HCT116 (cell line): Measurements from ENCODE around the gene KIR3DL3.

Experiments
- CBX3 ChIP-seq: IDR thresholded peaks from 2 replicates; pipeline ENCODE4 v1.6.1; 2012; ENCODE audit warnings: low read depth
- CTCF ChIP-seq, 3 experiments: fragments of 200-600 bp in 1 of 3; sonication (generic) in 1 of 3; IDR thresholded peaks in 2 of 3; conservative IDR thresholded peaks in 1 of 3; 2 replicates each; pipeline ENCODE4 v1.5.1; 2012 to 2017; ENCODE audit warnings: low read depth in 2 of 3, low read length in 2 of 3, antibody characterized with exemption in 1 of 3, borderline replicate concordance in 1 of 3, control low read depth in 1 of 3, mild to moderate bottlenecking in 1 of 3, mixed read lengths in 1 of 3, mixed run types in 1 of 3, moderate library complexity in 1 of 3; ENCODE audit not compliant: insufficient read depth in 1 of 3
- EZH2 ChIP-seq: fragments of 200-600 bp; sonication (generic); IDR thresholded peaks from 2 replicates; pipeline ENCODE4 v1.6.1; 2017; ENCODE audit warnings: antibody characterized with exemption, mixed run types
- JUND ChIP-seq: IDR thresholded peaks from 2 replicates; pipeline ENCODE4 v1.6.1; 2012
- MAX ChIP-seq: IDR thresholded peaks from 2 replicates; pipeline ENCODE4 v1.6.1; 2012
- POLR2A ChIP-seq: IDR thresholded peaks from 2 replicates; pipeline ENCODE4 v1.7.0; 2011; ENCODE audit warnings: borderline replicate concordance; ENCODE audit not compliant: insufficient read depth, insufficient read length; ENCODE audit errors: extremely low read depth
- POLR2AphosphoS5 ChIP-seq: IDR thresholded peaks from 2 replicates; pipeline ENCODE4 v1.6.1; 2011; ENCODE audit warnings: mild to moderate bottlenecking, low read depth, low read length, moderate library complexity
- RAD21 ChIP-seq: IDR thresholded peaks from 2 replicates; pipeline ENCODE4 v1.6.1; 2012; ENCODE audit warnings: low read depth, mild to moderate bottlenecking
- REST ChIP-seq: IDR thresholded peaks from 2 replicates; pipeline ENCODE4 v1.6.1; 2012; ENCODE audit warnings: low read depth
- SRF ChIP-seq: IDR thresholded peaks from 2 replicates; pipeline ENCODE4 v1.6.1; 2012; ENCODE audit warnings: low read depth
- TCF7L2 ChIP-seq: IDR thresholded peaks from 2 replicates; pipeline ENCODE4 v1.7.0; 2011; ENCODE audit warnings: borderline replicate concordance, inconsistent platforms; ENCODE audit not compliant: insufficient read depth, insufficient read length; ENCODE audit errors: extremely low read depth
- ZFX ChIP-seq: fragments of 450-650 bp; IDR thresholded peaks from 2 replicates; pipeline ENCODE4 v1.6.1; 2017

- TF ChIP-seq CTCF (IDR thresholded peaks at IDR 0.05 in 2 of 3, conservative IDR thresholded peaks at IDR 0.05 in 1 of 3; ENCODE audit: borderline replicate concordance in 1 of 3, insufficient read depth in 1 of 3, low read depth in 2 of 3, low read length in 2 of 3) (no peak), POLR2A (no peak), POLR2AphosphoS5 (no peak), EZH2 (no peak), REST (no peak), TCF7L2 (no peak), RAD21 (no peak), SRF (no peak), JUND (no peak), ZFX (no peak), MAX (no peak), CBX3 (no peak)
These were observed 3.3 kb downstream of the KIR3DL3 start for GRCh38 chr19:54727562-54727961.
